Sciatic nerve (tissue), 2 donors: ENCODE data around the gene NDUFB4. TPM values are rescaled to one million over a fixed set of nuclear protein-coding genes. Genes with fewer than 3 reads are reported as not detected.
"Not testable (repeated sequence)": the region's sequence is repeated elsewhere in the genome, so short reads cannot be mapped to it uniquely, and the experiment has no call there.

Experiments
- ATAC-seq: fragments of 200-7000 bp; cut with Tn5 transposase; one replicate; pipeline ENCODE4 v1.9.1; 2020; ENCODE audit warnings: mild to moderate bottlenecking, moderate library complexity
- DNase-seq: peaks from one replicate; pipeline ENCODE4 v3.0.0-alpha.2; 2020; ENCODE audit warnings: low spot score
- intact Hi-C: fragments of 100-400 bp; cut with DNase I; formaldehyde crosslinking; loops from one replicate; pipeline ENCODE4 v1.14.2; 2022
- total RNA-seq: library from RNA; stranded (reverse); fragmentation: NEBNext Ultra II Directional; extraction: Animal tissue kit (Norgen Biotek cat#: 25700); gene quantifications from one replicate; pipeline ENCODE4 v1.2.1, GENCODE V29; 2021
- donor health status: DM: no; HTN: no; CAD: no.
- donor health status: DM: no; HTN: no; CAD: no.

The NDUFB4 gene
- total RNA-seq, 1 donor from 2014 or later: 84.7 TPM

- no peak for DNase-seq
- intact Hi-C loops: no loop called here
- no peak for ATAC-seq
Observed at GRCh38 chr3:120625159-120625586, 29.0 kb downstream of the NDUFB4 start.

GRCh38 chr3:120634539-120634938 lies 38.4 kb downstream of the NDUFB4 start:
- ATAC-seq (no peak), DNase-seq (no peak)
- intact Hi-C loops: no loop called here

- intact Hi-C loops: no loop called here
- ATAC-seq (no peak), DNase-seq (no peak)
Observed at GRCh38 chr3:120636795-120637401, 40.8 kb downstream of the NDUFB4 start.

GRCh38 chr3:120637851-120638559 lies 41.9 kb downstream of the NDUFB4 start:
- no peak for ATAC-seq
- intact Hi-C loops: no loop called here
- no peak for DNase-seq

DNA sequence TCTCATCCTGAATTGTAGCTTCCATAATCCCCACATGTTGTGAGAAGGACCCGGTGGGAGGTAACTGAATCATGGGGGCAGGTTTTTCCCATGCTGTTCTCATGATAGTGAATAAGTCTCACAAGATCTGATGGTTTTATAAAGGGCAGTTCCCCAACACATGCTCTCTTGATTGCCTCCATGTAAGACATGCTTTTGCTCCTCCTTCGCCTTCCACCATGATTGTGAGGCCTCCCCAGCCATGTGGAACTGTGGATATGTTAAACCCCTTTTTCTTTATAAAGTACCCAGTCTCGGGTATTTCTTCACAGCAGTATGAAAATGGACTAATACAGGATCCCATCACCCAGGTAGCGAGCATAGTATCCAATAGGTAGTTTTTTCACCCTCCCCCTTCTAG lies 42.7 kb downstream of the NDUFB4 start:
- DNase-seq, intact Hi-C loops, ATAC-seq: not testable (repeated sequence)

- intact Hi-C loops: no loop called here
- ATAC-seq: no peak
Observed at GRCh38 chr3:120640231-120640630, 44.1 kb downstream of the NDUFB4 start.

GRCh38 chr3:120641696-120642246 lies 45.6 kb downstream of the NDUFB4 start:
- intact Hi-C loops: no loop called here
- ATAC-seq (no peak), DNase-seq (no peak)

More at GRCh38 chr3:120640231-120640630, 44.1 kb downstream of the NDUFB4 start:
- DNase-seq: no peak

GRCh38 chr3:120642368-120642948 lies 46.3 kb downstream of the NDUFB4 start:
- DNase-seq: no peak
- ATAC-seq: no peak
- intact Hi-C loops: no loop called here

- intact Hi-C loops: no loop called here
- DNase-seq (no peak), ATAC-seq (no peak)
Observed at GRCh38 chr3:120645083-120645845, 49.1 kb downstream of the NDUFB4 start.

GRCh38 chr3:120646771-120647432 lies 50.8 kb downstream of the NDUFB4 start:
- no peak for ATAC-seq
- DNase-seq: no peak
- intact Hi-C loops: no loop called here

DNA sequence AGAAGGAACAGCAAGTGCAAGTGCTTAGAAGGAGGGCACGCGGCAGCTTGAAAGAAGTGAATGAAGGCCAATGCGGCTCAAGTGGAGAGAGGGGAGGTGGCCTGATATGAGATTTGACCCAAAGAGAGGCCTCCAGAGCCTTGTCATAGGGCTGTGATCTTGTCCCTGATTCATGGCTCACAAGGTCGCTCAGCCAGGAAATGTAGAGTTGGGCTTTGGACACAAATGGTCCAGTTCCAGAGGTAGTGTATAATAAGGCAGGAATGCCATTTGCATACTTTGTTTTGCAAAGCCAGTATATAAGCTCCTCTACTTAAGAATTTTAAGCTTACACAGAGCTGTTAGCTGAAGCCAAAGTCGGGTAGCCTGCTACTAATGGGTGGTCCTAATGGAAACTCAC lies 52.2 kb downstream of the NDUFB4 start:
- ATAC-seq: no peak
- DNase-seq: no peak
- intact Hi-C loops: no loop called here

DNA sequence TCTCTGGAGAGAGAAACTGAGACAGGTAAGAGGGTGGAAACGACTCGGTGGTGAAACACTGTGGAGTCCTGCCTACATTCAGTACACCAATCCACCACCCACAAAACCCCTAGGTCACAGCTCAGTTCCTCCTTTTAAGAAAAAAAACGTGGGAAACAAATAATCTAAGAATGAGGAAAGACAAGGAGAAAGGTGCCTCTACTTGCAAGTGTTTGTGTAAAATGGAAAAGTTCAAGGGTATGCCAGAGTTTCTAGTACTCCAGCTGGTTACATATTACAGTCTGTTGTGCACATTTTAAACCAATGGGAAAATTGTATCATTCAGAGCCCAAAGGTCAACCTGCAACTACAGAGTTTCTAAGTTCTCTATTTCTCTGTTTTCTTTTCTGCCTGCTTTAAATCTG lies 53.7 kb downstream of the NDUFB4 start:
- DNase-seq (no peak), ATAC-seq (no peak)
- intact Hi-C loops: no loop called here

GRCh38 chr3:120650311-120650710 lies 54.2 kb downstream of the NDUFB4 start:
- ATAC-seq (no peak), DNase-seq (no peak)
- intact Hi-C loops: no loop called here

Other genes starting within 250 kb of the NDUFB4 start
- gene LRRC58, start 247.0 kb upstream of the NDUFB4 start, total RNA-seq: 24.3 TPM
- 480 TPM for gene FSTL1, start 145.3 kb upstream of the NDUFB4 start, total RNA-seq
- gene HGD, start 85.9 kb downstream of the NDUFB4 start, total RNA-seq: 0.40 TPM
- 27.4 TPM for gene RABL3, start 146.2 kb downstream of the NDUFB4 start, total RNA-seq
- gene GTF2E1, start 146.4 kb downstream of the NDUFB4 start, total RNA-seq: 15.0 TPM